SK-N-SH (cell line): Measurements from ENCODE around the gene GALR2. TPM values are rescaled to one million over a fixed set of nuclear protein-coding genes. Genes with fewer than 3 reads are reported as not detected.

Source experiments
- CTCF ChIA-PET: fragments of 300-600, 350-600 bp; formaldehyde crosslinking; extraction: SDS; loops from one replicate; lab custom pipeline; 2021; lab: Yijun Ruan, JAX
- POLR2A ChIA-PET: fragments of 350-600 bp; sonication (Branson Sonifier 250); formaldehyde crosslinking; extraction: SDS; loops from one replicate; lab custom pipeline; 2020; ENCODE audit warnings: antibody characterized with exemption, inconsistent platforms; lab: Yijun Ruan, JAX
- DNase-seq: peaks from one replicate; pipeline ENCODE4 v3.0.0; 2012
- H2AFZ ChIP-seq: fragments of 200-600 bp; sonication (generic); 2 replicates; pipeline ENCODE4 v1.8.1; 2016; ENCODE audit warnings: antibody characterized with exemption, mild to moderate bottlenecking, low read depth
- H3F3A ChIP-seq: fragments of 200-600 bp; sonication (generic); replicated peaks from 2 replicates; pipeline ENCODE3; 2016; ENCODE audit warnings: antibody characterized with exemption, mild to moderate bottlenecking; ENCODE audit not compliant: insufficient read depth
- H3K27ac ChIP-seq, 2 experiments: fragments of 200-500 bp in 1 of 2; fragments of 200-600 bp in 1 of 2; sonication (Bioruptor generic) in 1 of 2; sonication (generic), shearing (Covaris generic) in 1 of 2; 2 replicates each; pipeline versions ENCODE4 v1.5.1 to v1.6.1; 2014 to 2016; ENCODE audit warnings: low read depth in 2 of 2, inconsistent platforms in 1 of 2, low read length in 1 of 2, mild to moderate bottlenecking in 1 of 2, mixed read lengths in 1 of 2
- H3K27me3 ChIP-seq: fragments of 200-600 bp; sonication (generic), shearing (Covaris generic); 2 replicates; pipeline ENCODE4 v1.6.1; 2016; ENCODE audit warnings: mixed run types; ENCODE audit not compliant: insufficient read depth
- H3K36me3 ChIP-seq, 2 experiments: fragments of 200-500 bp in 1 of 2; fragments of 200-600 bp in 1 of 2; sonication (Bioruptor generic) in 1 of 2; sonication (generic) in 1 of 2; replicated peaks in 1 of 2; 2 replicates each; pipeline versions ENCODE3 to v1.5.1; 2014 to 2016; ENCODE audit warnings: low read length in 1 of 2, mild to moderate bottlenecking in 1 of 2; ENCODE audit not compliant: insufficient read depth in 2 of 2, control insufficient read depth in 1 of 2
- H3K4me1 ChIP-seq, 2 experiments: fragments of 200-500 bp in 1 of 2; fragments of 200-600 bp in 1 of 2; sonication (Bioruptor generic) in 1 of 2; sonication (generic), shearing (Covaris generic) in 1 of 2; 2 replicates each; pipeline versions ENCODE4 v1.5.1 to v1.6.1; 2014 to 2016; ENCODE audit warnings: low read depth in 1 of 2, low read length in 1 of 2, mixed run types in 1 of 2; ENCODE audit not compliant: insufficient read depth in 2 of 2, control insufficient read depth in 1 of 2
- H3K4me2 ChIP-seq: fragments of 200-600 bp; sonication (generic), shearing (Covaris generic); 2 replicates; pipeline ENCODE4 v1.6.1; 2017; ENCODE audit warnings: mixed run types
- H3K4me3 ChIP-seq, 2 experiments: fragments of 200-500 bp in 1 of 2; fragments of 200-600 bp in 1 of 2; sonication (Bioruptor generic) in 1 of 2; sonication (generic), shearing (Covaris generic) in 1 of 2; 2 replicates each; pipeline versions ENCODE4 v1.5.1 to v1.8.1; 2014 to 2016; ENCODE audit warnings: low read depth in 2 of 2, inconsistent platforms in 1 of 2, low read length in 1 of 2, mild to moderate bottlenecking in 1 of 2, mixed read lengths in 1 of 2, moderate library complexity in 1 of 2
- H3K79me2 ChIP-seq: fragments of 200-600 bp; sonication (generic); 2 replicates; pipeline ENCODE4 v1.8.1; 2017; ENCODE audit warnings: mild to moderate bottlenecking; ENCODE audit not compliant: insufficient read depth
- H3K9ac ChIP-seq: fragments of 200-600 bp; sonication (generic); 2 replicates; pipeline ENCODE4 v1.6.1; 2017; ENCODE audit warnings: mixed run types
- H3K9me2 ChIP-seq: fragments of 200-600 bp; sonication (generic); 2 replicates; pipeline ENCODE4 v1.6.1; 2017; ENCODE audit warnings: mixed run types
- H3K9me3 ChIP-seq: fragments of 200-600 bp; sonication (generic); 2 replicates; pipeline ENCODE4 v1.6.1; 2017; ENCODE audit warnings: mixed run types, mild to moderate bottlenecking, moderate library complexity
- H4K20me1 ChIP-seq: fragments of 200-600 bp; sonication (generic); 2 replicates; pipeline ENCODE4 v1.6.1; 2017; ENCODE audit warnings: mild to moderate bottlenecking, mixed run types; ENCODE audit not compliant: insufficient read depth
- CHD2 ChIP-seq: fragments of 150-350 bp; IDR thresholded peaks from 2 replicates; pipeline ENCODE4 v1.6.1; 2018; ENCODE audit warnings: low read length; ENCODE audit not compliant: partially characterized antibody
- CTCF ChIP-seq: fragments of 200-600 bp; sonication (generic); IDR thresholded peaks from 2 replicates; pipeline ENCODE4 v1.6.1; 2017; ENCODE audit warnings: antibody characterized with exemption, mild to moderate bottlenecking, moderate library complexity
- EP300 ChIP-seq, 2 experiments: IDR thresholded peaks; 2 replicates each; pipeline versions ENCODE4 v1.4.0 to v1.6.1; 2012; ENCODE audit warnings: borderline replicate concordance in 1 of 2, low read depth in 1 of 2, low read length in 1 of 2
- FOXJ3 ChIP-seq: sonication (generic); formaldehyde crosslinking; IDR thresholded peaks from 2 replicates; pipeline ENCODE4 v1.5.1; 2020; ENCODE audit warnings: mild to moderate bottlenecking, missing genetic modification reagents
- MXI1 ChIP-seq: IDR thresholded peaks from 2 replicates; pipeline ENCODE4 v1.6.1; 2012; ENCODE audit warnings: mild to moderate bottlenecking, low read depth, low read length, improper control_type of control experiment
- PBX3 ChIP-seq: IDR thresholded peaks from 2 replicates; pipeline ENCODE4; 2012
- RAD21 ChIP-seq: IDR thresholded peaks from 2 replicates; pipeline ENCODE4 v1.6.1; 2012; ENCODE audit warnings: mild to moderate bottlenecking, low read length
- RCOR1 ChIP-seq: fragments of 150-350 bp; IDR thresholded peaks from 2 replicates; pipeline ENCODE4 v1.6.1; 2017; ENCODE audit warnings: antibody characterized with exemption, low read length
- RFX5 ChIP-seq: IDR thresholded peaks from 2 replicates; pipeline ENCODE4 v1.6.1; 2012; ENCODE audit warnings: mild to moderate bottlenecking, improper control_type of control experiment, low read length
- RXRA ChIP-seq: IDR thresholded peaks from 2 replicates; pipeline ENCODE4 v1.4.0; 2012; ENCODE audit warnings: low read depth, mild to moderate bottlenecking, borderline replicate concordance
- SMC3 ChIP-seq: IDR thresholded peaks from 2 replicates; pipeline ENCODE4 v1.6.1; 2012; ENCODE audit warnings: low read depth, low read length, improper control_type of control experiment
- TAF1 ChIP-seq: IDR thresholded peaks from 2 replicates; pipeline ENCODE4 v1.6.1; 2012; ENCODE audit warnings: low read depth, mild to moderate bottlenecking, low read length, moderate library complexity, borderline replicate concordance
- YY1 ChIP-seq: IDR thresholded peaks from 2 replicates; pipeline ENCODE4 v1.4.0; 2012; ENCODE audit warnings: low read depth, mild to moderate bottlenecking
- WGBS: methylation state at CpG from one replicate; pipeline ENCODE4 v1.1.6; 2017; ENCODE audit warnings: low lambda C conversion rate; 5-methylcytosine and 5-hydroxymethylcytosine counted together
- polyA plus RNA-seq, 3 experiments: library from polyadenylated mRNA; depleted of rRNA; stranded (reverse); fragments of >200 nt; gene quantifications; 2 replicates each; pipeline ENCODE4 v1.2.3, GENCODE V29; 2012
- TF ChIP-seq, protein P1 (sequence below): fragments of 150-350 bp; IDR thresholded peaks from 2 replicates; pipeline ENCODE4 v1.6.1; 2017; ENCODE audit warnings: antibody characterized with exemption, low read length, low read depth, borderline replicate concordance

The GALR2 gene
- polyA plus RNA-seq, 1 of the 3 experiments (the other 2 are of a cell fraction): 0.05 TPM

DNA sequence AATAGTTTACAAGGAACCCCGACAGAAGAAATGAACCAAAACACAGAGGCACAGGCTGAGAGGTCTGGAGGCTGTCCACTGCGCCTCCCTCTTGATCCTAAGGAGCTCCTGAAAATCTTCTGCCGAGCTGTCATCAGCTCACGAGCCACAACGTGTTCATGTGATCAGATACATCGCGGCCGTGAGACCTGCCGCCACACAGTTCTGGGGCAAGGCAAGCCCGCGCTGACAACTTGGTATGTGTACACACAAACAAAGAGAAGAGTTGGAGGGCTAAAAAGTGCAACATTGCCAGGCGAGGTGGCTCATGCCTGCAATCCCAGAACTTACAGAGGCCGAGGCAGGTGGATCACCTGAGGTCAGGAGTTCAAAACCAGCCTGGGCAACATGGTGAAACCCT is 21.4 kb downstream of the GALR2 start:
- H3K79me2 ChIP-seq: no peaks in the 10 kb centered on the region; the same call in 1 of the 2 replicates
- H3F3A ChIP-seq: no peaks in the 10 kb centered on the region
- 92% methylated on average over 13 of the region's 13 CpGs for WGBS
- no peak overlapping the region for H3K4me2 ChIP-seq
- TF ChIP-seq PBX3 (no peak), MXI1 (no peak), EP300 (IDR thresholded peaks at IDR 0.05; ENCODE audit: borderline replicate concordance in 1 of 2, low read depth in 1 of 2, low read length in 1 of 2) (no peak), RAD21 (no peak), CHD2 (no peak), SMC3 (no peak), YY1 (no peak), CTCF (no peak), TAF1 (no peak), RCOR1 (no peak), FOXJ3 (CRISPR knock-in tag) (no peak), RXRA (no peak)
- TF ChIP-seq, protein P1, sequence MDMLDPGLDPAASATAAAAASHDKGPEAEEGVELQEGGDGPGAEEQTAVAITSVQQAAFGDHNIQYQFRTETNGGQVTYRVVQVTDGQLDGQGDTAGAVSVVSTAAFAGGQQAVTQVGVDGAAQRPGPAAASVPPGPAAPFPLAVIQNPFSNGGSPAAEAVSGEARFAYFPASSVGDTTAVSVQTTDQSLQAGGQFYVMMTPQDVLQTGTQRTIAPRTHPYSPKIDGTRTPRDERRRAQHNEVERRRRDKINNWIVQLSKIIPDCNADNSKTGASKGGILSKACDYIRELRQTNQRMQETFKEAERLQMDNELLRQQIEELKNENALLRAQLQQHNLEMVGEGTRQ: no peak
- no peak overlapping the region for H3K4me3 ChIP-seq
- H3K27ac ChIP-seq: no peak overlapping the region
- H4K20me1 ChIP-seq: no peaks in the 10 kb centered on the region
- ChIA-PET POLR2A (interaction anchor here (1.0 to 1.5 kb wide), 3 partner anchors 10 to 24 kb away, joined by 3 read pairs; partner anchors contain the start of gene SRP68), CTCF (interaction anchor here (0.6 to 4.6 kb wide), 6 partner anchors 10 to 203 kb away, joined by 3 to 16 read pairs (median 4); no protein-coding TSS in a partner anchor)
- DNase-seq: no peak
- H3K9me2 ChIP-seq: no peaks in the 10 kb centered on the region
- H3K9me3 ChIP-seq: no peaks in the 10 kb centered on the region
- H2AFZ ChIP-seq: no peak overlapping the region
- peaks cover 53 to 76% of the 10 kb centered on the region in 2 experiments for H3K36me3 ChIP-seq
- H3K4me1 ChIP-seq: no peaks in the 10 kb centered on the region
- H3K27me3 ChIP-seq: no peaks in the 10 kb centered on the region
- H3K9ac ChIP-seq: no peak overlapping the region

DNA sequence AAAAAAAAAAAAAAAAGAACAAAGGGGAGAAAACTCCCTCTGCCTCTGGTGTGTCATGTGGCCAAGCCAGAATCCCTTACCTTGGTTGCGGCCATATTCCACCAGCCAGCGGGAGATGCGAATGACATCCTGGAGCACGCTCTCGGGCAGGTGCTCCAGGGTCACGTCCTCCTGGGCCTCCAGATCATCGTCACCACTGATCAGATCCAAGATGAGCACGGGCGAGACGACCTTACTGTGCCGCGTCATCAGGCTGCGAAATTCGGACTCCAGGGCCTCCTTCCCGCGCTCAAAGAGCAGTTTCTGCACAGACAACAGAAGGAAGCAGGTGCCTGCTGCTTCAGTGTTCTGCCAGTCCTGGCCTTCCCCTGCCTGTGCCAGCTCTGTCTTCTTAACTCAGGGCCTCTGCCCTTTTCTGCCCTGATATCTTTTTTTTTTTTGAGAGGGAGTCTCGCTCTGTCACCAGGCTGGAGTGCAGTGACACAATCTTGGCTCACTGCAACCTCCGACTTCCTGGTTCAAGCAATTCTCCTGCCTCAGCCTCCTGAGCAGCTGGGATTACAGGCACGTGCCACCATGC is 23.2 kb downstream of the GALR2 start:
- CTCF ChIA-PET: no interaction called here
- 95% methylated on average over 19 of the region's 19 CpGs for WGBS

More for the DNA sequence above, 23.2 kb downstream of the GALR2 start:
- TF ChIP-seq RFX5: no peak
- no peak for TF ChIP-seq MXI1
- Histone ChIP-seq H3K79me2 (peaks cover 19% of the 10 kb centered on the region), H3K27me3 (no peaks in the 10 kb centered on the region), H3F3A (no peaks in the 10 kb centered on the region), H3K36me3 (peaks cover 49 to 90% of the 10 kb centered on the region in 2 experiments), H3K4me2 (no peak overlapping the region), H4K20me1 (no peaks in the 10 kb centered on the region), H3K9ac (no peak overlapping the region), H2AFZ (no peak overlapping the region), H3K27ac (no peak overlapping the region), H3K4me3 (no peak overlapping the region), H3K9me3 (no peaks in the 10 kb centered on the region), H3K4me1 (peaks cover 3 to 7% of the 10 kb centered on the region in 2 experiments; a peak in 2 of 4 replicates), H3K9me2 (no peaks in the 10 kb centered on the region)
- POLR2A ChIA-PET: no interaction called here
- DNase-seq: no peak
